Activated B cell treated with CpG ODN at 0.5 μM for 24 hours (primary cell): ENCODE measurements around the gene ENTHD1. TPM values are rescaled to one million over a fixed set of nuclear protein-coding genes. Genes with fewer than 3 reads are reported as not detected.

Source experiments
- ATAC-seq: fragments of 200-7000 bp; cut with Tn5 transposase; one replicate; pipeline ENCODE4 v1.10.0; 2021; ENCODE audit warnings: low read depth, mild to moderate bottlenecking, moderate library complexity
- CTCF ChIA-PET: fragments of 350-600 bp; sonication (Branson Sonifier 250); formaldehyde crosslinking; loops from one replicate; lab custom pipeline; 2021; ENCODE audit warnings: antibody characterized with exemption; lab: Charles Lee
- POLR2A ChIA-PET: fragments of 350-600 bp; sonication (Branson Sonifier 250); formaldehyde crosslinking; loops from one replicate; lab custom pipeline; 2021; ENCODE audit warnings: antibody characterized with exemption; lab: Charles Lee
- DNase-seq: peaks from one replicate; pipeline ENCODE4 v3.0.0; 2022
- H3K27ac Mint-ChIP-seq: one replicate; pipeline ENCODE4 v1.8.0; 2020; ENCODE audit warnings: mixed read lengths
- H3K27me3 Mint-ChIP-seq: one replicate; pipeline ENCODE4 v1.8.0; 2021; ENCODE audit warnings: mixed read lengths
- H3K36me3 Mint-ChIP-seq: one replicate; pipeline ENCODE4 v1.8.0; 2021; ENCODE audit warnings: low read depth, mixed read lengths
- H3K4me1 Mint-ChIP-seq: one replicate; pipeline ENCODE4 v1.8.0; 2021; ENCODE audit warnings: mixed read lengths
- H3K4me3 Mint-ChIP-seq: one replicate; pipeline ENCODE4 v1.8.0; 2020; ENCODE audit warnings: mild to moderate bottlenecking, mixed read lengths
- H3K9me3 Mint-ChIP-seq: one replicate; pipeline ENCODE4 v1.8.0; 2020; ENCODE audit warnings: mixed read lengths
- CTCF ChIP-seq: fragments of 200-600 bp; IDR thresholded peaks from one replicate; pipeline ENCODE4 v1.8.0; 2022; ENCODE audit warnings: antibody characterized with exemption, mild to moderate bottlenecking
- intact Hi-C: fragments of 100-400 bp; cut with micrococcal nuclease; formaldehyde crosslinking; loops from one replicate; pipeline ENCODE4 v1.15.1; 2024
- total RNA-seq: library from RNA; stranded (reverse); gene quantifications from 2 replicates; pipeline ENCODE4 v1.2.3, GENCODE V29; 2022

The ENTHD1 gene
- total RNA-seq, 1 donor from 2014 or later, result not detected

- no peak for DNase-seq
- no peak for TF ChIP-seq CTCF
- ATAC-seq, result no peak
- no peaks in the 10 kb centered on the region for H3K9me3 Mint-ChIP-seq
- H3K4me1 Mint-ChIP-seq, result peaks cover 27% of the 10 kb centered on the region
- intact Hi-C loops, result no loop called here
- ChIA-PET CTCF (no interaction called here), POLR2A (no interaction called here)
- peaks cover 9% of the 10 kb centered on the region for H3K36me3 Mint-ChIP-seq
- H3K27me3 Mint-ChIP-seq, result no peaks in the 10 kb centered on the region
- no peak overlapping the region for H3K4me3 Mint-ChIP-seq
- H3K27ac Mint-ChIP-seq, result no peak overlapping the region
Observed at GRCh38 chr22:39924286-39924685, 30.7 kb upstream of the ENTHD1 start.

GRCh38 chr22:39923696-39924095, 30.1 kb upstream of the ENTHD1 start:
- Mint-ChIP-seq H3K36me3 (peaks cover 9% of the 10 kb centered on the region), H3K4me3 (no peak overlapping the region), H3K9me3 (no peaks in the 10 kb centered on the region), H3K27ac (no peak overlapping the region), H3K4me1 (peaks cover 27% of the 10 kb centered on the region), H3K27me3 (no peaks in the 10 kb centered on the region)
- ATAC-seq, result no peak
- no peak for DNase-seq
- ChIA-PET CTCF (no interaction called here), POLR2A (no interaction called here)
- no peak for TF ChIP-seq CTCF
- intact Hi-C loops, result no loop called here

GRCh38 chr22:39920134-39920743, 26.7 kb upstream of the ENTHD1 start:
- DNase-seq, result no peak
- no peak overlapping the region for H3K4me3 Mint-ChIP-seq

GRCh38 chr22:39917776-39918495, 24.4 kb upstream of the ENTHD1 start:
- ChIA-PET POLR2A (no interaction called here), CTCF (no interaction called here)
- no peak for DNase-seq
- no peak for ATAC-seq
- H3K9me3 Mint-ChIP-seq, result no peaks in the 10 kb centered on the region
- no peak for TF ChIP-seq CTCF
- intact Hi-C loops, result loop anchor here (2.0 kb wide), 1 partner anchor 17 kb away; the partner anchor contains the start of gene GRAP2
- H3K4me3 Mint-ChIP-seq, result no peak overlapping the region
- H3K27ac Mint-ChIP-seq, result no peak overlapping the region
- H3K4me1 Mint-ChIP-seq, result peaks cover 38% of the 10 kb centered on the region
- peaks cover 6% of the 10 kb centered on the region for H3K36me3 Mint-ChIP-seq
- no peaks in the 10 kb centered on the region for H3K27me3 Mint-ChIP-seq

More at GRCh38 chr22:39920134-39920743, 26.7 kb upstream of the ENTHD1 start:
- no peaks in the 10 kb centered on the region for H3K9me3 Mint-ChIP-seq
- POLR2A ChIA-PET, result no interaction called here
- TF ChIP-seq CTCF, result no peak
- no peak overlapping the region for H3K27ac Mint-ChIP-seq
- ATAC-seq, result no peak
- no peaks in the 10 kb centered on the region for H3K27me3 Mint-ChIP-seq
- peaks cover 31% of the 10 kb centered on the region for H3K4me1 Mint-ChIP-seq
- H3K36me3 Mint-ChIP-seq, result peaks cover 6% of the 10 kb centered on the region
- intact Hi-C loops, result no loop called here
- CTCF ChIA-PET, result no interaction called here

GRCh38 chr22:39917197-39917643, 23.7 kb upstream of the ENTHD1 start:
- ChIA-PET POLR2A (no interaction called here), CTCF (no interaction called here)
- H3K4me3 Mint-ChIP-seq, result no peak overlapping the region
- ATAC-seq (no peak), DNase-seq (no peak)
- no peak for TF ChIP-seq CTCF
- intact Hi-C loops, result loop anchor here (2.0 kb wide), 1 partner anchor 16 kb away; the partner anchor contains the start of gene GRAP2
- H3K36me3 Mint-ChIP-seq, result peaks cover 6% of the 10 kb centered on the region
- H3K27me3 Mint-ChIP-seq, result no peaks in the 10 kb centered on the region
- no peak overlapping the region for H3K27ac Mint-ChIP-seq
- H3K9me3 Mint-ChIP-seq, result no peaks in the 10 kb centered on the region
- peaks cover 41% of the 10 kb centered on the region for H3K4me1 Mint-ChIP-seq
